Right renal pelvis (tissue), 4 donors: ENCODE measurements around the gene REEP6. TPM values are rescaled to one million over a fixed set of nuclear protein-coding genes. Genes with fewer than 3 reads are reported as not detected.
A peak's percentile ranks its signal among the peaks of the same experiment; 100 is the strongest.
"Not testable (repeated sequence)": the region's sequence is repeated elsewhere in the genome, so short reads cannot be mapped to it uniquely, and the experiment has no call there.

Experiments used
- DNase-seq, 4 donors: peaks; one replicate each; pipeline ENCODE4 v3.0.0-alpha.2; 2013; ENCODE audit warnings: low read depth in 4 of 4, low spot score in 3 of 4, missing footprints in 1 of 4
- polyA plus RNA-seq, 4 donors: library from polyadenylated mRNA; unstranded; fragments of 120-200 nt; gene quantifications; one replicate each; pipeline ENCODE4 v1.2.1, GENCODE V29; 2013; ENCODE audit not compliant: insufficient read length in 4 of 4

The REEP6 gene
- polyA plus RNA-seq, 4 donors = 9.9 to 31.5 (median 17.0) TPM

- no peak for DNase-seq
These were observed 15.3 kb downstream of the REEP6 start for GRCh38 chr19:1505991-1506881.

DNA sequence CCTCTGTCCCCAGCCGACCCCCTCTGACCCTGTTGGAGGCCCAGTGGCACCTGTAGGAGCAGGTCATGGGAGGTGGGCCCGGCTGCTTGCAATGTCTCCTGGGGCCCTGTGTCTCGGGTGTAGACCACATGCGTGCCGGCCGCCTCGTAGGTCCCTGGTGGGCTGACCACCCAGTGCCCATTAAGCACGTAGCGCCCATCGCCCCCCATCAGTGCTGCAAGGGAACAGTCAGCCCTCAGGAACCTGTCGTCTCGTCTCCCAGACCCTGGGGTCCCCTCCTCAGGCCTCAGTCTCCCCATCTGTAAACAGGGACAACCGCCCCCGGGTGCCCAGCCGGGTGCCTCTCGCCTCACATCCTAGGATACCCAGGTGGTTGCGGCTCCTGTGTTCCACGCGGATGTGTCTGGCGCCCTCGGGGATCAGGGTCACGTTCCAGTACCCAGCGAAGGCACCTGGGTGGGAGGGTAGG is 16.2 kb downstream of the REEP6 start:
- no peak for DNase-seq

DNA sequence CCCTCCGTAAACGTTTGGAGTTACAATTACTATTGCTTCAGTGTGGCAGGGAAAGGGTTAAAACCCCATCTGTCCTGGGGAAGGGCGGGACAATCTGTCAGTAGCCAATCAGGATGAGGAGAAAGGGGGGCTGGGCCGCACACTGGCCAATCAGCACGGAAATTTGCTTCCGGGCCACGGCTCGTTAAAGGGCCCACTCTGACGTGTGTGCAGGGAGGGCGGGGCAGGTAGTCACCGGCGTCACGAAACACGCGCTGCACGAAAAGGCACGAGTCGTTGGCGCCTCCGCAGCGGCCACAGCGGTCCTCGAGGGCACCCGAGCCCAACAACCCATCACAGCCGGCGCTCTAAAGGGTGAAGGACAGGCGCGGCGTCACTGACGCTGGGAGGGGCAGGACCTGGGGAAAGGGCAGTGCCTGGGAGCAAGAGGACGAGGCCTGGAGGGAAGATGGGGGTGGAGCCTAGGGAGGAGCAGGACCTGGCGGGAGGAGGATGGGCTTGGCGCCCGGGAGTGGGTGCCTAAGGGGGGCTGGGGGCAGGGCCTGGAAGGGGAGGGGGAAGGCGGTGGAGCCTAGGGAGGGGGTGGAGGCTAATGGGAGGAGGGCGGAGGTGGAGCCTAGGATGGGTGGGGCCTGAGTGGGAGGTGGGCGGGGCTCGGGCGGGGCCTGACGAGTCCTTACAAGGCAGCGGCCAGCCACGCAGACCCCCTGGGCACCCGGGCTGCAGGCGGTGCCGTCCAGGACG is 17.0 kb downstream of the REEP6 start:
- DNase-seq = peak; percentile 90 to 96 (median 92)

DNA sequence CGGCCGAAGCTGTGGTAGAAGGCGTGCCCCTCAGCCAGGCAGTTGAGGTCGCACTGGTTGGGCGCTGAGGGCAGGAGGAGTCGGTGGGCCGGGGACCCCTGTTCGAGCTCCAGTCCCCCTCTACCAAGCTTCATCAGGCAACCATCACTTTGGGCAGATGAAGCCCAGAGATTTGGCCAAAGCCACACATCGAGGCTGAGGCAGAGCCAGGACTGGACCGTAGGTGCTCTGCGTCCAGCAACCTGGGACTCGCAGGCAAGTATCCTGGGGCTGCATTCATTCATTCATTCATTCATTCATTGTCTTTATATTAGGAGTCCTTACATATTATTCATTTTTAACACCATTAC is 17.5 kb downstream of the REEP6 start:
- DNase-seq = no peak

DNA sequence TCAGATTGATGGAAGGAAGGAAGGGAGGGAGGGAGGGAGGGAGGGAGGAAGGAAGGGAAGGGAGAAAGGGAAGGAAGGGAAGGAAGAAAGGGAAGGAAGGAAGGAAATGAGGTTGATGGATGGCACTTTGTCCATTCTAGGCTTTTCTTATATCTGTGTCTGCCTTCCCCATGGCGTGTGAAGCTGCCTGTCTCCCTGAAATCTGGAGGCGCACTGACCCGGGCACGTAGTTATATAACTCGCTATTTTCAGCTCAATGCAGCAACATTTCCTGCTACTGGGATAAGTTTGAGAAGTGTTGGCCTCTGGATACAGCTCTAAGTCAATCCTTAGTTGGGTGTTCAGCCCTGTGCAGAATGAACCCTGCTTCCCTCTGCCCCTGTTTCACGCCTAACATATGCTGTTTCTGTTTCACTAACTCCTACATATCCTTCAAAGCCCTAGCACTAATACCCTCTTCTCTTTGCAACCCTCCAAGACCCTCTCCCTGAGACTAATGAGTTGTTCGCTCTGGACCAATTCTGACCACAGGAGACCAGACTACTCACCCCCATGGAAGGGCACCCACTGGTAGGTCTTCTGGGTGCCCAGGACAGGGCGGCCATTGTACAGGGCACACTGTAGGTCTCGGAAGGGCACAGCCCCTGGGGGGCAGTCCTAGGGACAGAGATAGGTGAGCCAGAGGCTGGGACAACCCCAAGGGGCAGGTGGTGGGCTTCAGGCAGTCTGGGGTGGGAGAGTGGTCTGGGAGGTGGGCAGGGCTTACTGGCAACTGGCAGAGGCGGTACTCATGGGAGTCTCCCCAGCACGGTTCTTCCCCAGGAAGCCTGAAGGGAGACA is 18.8 kb downstream of the REEP6 start:
- DNase-seq = no peak

- no peak for DNase-seq
These were observed 19.4 kb downstream of the REEP6 start for GRCh38 chr19:1510442-1510806.

- no peak for DNase-seq
These were observed 19.8 kb downstream of the REEP6 start for GRCh38 chr19:1510807-1511206.

DNA sequence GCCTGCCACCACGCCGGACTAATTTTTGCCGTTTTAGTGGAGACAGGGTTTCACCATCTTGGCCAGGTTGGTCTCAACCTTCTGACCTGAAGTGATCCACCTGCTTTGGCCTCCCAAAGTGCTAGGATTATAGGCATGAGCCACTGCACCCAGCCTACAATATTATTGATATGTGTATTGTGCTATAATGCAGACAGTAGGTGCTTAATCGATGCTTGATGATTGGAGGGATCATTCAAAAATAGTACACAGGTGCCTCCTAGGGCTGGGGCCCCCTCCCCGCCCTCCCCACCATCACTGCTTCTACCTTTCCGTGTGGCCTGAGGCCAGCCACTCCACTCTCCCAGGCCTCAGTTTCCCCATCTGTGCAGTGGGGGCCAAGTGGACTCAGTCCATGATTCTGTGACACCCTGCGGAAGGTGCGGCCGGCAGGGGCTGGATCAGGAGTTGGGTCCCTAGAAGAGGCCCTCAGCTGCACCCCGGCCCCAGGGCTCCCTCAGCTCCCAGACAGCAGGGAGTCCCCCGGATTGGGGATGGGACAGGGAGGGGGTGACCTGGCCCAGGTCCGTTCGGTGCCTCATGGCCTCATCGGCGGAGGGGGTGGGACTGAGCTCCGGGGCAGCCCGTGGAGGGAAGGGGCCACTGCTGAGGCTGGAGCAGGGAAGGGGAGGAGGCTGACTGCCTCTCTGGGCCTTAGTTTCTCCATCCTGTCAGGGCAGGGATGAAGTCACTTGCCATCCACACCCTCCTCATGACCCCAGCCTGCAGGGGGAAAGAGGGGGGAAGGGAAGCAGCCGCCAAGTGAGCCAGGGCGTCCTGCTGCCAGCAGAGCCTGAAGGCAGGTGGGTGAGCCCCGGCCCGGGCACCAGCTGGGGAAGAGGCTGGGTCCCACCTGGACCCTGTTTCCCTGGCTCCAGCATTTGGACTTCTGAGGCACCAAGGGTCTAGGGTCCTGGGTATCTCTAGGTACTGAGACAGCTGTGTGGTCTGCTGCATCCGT is 20.6 kb downstream of the REEP6 start:
- no peak for DNase-seq

- no peak for DNase-seq
These were observed 21.9 kb downstream of the REEP6 start, which contains the start of gene ADAMTSL5 for GRCh38 chr19:1512671-1513498. Gene ADAMTSL5, minus strand, starts transcription at chr19:1513019. Its CDS starts 2,076 bp downstream, at chr19:1510943.

DNA sequence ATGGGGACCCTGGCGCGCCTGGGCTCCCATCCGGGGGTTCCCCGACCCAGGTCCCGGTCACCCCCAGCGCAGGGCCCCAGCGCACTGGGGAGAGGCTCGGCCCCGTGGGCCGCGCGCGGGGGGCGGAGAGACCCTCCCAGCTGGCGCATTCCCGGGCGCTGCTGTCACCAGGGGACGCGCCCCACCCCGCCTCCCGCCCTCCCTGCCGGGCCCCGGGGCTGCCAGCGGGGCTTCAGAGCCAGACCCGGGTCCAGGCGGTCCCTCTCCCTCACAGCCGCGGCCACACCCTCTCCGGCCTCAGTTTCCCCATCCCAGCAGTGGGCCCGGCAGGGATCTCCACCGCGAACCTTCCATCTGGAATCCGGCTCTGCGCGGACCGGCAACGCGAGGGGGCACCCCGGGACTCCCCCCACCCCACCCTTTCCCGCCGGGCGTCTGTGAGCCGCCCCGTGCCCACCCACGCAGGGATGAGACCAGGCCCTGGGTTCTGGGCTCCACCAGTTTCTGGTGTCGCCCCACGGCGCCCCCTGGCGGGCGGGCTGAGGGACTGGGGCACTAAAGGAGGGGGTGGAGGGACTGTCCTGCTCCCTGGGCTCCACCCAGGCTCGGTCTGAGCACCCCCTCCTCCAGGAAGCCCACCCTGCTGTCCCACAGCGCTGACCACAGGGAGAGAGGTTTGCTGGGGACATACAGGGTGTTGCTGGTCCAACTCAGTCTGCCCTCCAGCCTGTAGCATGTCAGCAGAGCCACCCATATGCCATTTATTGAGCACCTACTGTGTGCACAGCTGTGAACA is 22.7 kb downstream of the REEP6 start:
- DNase-seq = no peak

DNA sequence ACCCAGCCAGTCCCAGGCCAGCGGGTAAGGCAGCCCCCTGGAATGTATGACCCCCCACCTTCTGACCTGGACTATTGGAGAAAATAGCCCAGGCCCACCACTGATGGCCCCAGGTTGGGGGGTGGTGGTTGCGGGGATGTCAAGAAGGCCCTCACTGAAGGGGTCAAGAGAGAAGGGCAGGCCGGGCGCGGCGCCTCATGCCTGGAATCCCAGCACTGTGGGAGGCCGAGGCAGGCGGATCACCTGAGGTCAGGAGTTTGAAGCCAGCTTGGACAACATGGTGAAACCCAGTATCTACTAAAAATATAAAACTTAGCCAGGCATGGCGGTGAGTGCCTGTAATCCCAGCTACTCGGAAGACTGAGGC is 23.3 kb downstream of the REEP6 start:
- no peak for DNase-seq

DNA sequence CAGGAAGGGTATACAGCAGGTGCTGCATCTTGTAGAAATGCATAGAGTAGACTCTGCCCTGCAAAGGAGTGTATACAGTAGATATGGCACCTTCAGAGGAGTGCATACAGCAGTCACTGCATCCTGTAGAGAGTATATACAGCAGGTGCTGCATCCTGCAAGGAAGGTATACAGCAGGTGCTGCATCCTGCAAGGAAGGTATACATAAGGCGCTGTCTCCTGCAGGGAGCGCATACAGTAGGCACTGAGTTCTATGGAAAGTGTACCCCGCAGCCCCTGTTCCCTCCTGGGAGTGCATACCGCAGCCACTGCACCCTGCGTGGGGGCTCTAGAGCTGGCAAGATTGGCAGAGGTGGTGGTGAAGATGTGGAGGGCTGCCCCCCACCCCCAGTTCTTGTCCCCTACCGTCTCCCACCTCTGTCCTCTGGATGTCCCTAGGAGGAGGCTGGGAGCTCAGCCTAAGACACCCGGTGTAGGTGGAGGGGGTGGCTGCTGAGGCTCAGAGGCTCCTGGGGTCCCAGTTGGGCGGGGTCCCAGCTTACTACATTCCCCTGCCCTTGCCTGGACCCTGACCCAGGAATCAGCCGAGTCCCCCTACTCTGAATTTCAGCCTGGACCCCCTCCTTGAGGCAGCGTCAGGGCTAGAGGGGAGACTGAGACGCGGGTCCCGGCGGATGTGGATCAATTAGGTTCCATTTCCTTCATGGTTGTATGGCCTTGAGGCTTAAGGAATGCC is 24.2 kb downstream of the REEP6 start:
- DNase-seq = no peak

GRCh38 chr19:1516395-1516753 is 25.4 kb downstream of the REEP6 start:
- no peak for DNase-seq

GRCh38 chr19:1518471-1518870 is 27.5 kb downstream of the REEP6 start:
- DNase-seq = no peak

- DNase-seq = not testable (repeated sequence)
These were observed 28.8 kb downstream of the REEP6 start for GRCh38 chr19:1519802-1520201.

DNA sequence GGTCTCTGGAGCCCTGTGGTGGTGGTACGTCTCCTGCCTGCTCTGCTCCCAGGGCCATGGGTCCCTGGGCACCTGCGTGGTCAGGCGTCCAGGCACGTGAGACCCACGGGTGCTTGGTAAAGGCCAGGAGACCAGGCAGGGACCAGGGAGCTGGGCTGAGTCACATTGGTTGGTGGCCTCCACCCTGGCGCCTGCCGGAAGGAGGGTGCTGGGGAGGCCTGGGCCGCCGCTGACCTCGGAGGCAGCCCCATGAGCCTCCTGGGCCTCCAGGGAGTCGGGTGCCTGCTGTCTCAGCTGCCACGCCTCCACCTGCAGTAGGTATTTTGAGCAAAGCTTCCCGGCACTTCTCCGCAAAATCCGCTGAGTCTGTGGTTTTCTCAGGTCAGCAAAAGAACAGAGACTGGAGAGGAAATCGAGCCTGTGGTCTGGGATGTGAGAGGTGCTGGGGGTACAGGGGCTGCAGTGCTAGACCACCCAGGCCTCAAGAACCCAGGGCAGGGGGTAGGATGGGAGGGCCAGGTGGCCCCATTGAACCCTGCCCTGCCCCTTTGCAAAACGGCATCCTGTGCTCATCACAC is 29.3 kb downstream of the REEP6 start:
- DNase-seq = no peak

DNA sequence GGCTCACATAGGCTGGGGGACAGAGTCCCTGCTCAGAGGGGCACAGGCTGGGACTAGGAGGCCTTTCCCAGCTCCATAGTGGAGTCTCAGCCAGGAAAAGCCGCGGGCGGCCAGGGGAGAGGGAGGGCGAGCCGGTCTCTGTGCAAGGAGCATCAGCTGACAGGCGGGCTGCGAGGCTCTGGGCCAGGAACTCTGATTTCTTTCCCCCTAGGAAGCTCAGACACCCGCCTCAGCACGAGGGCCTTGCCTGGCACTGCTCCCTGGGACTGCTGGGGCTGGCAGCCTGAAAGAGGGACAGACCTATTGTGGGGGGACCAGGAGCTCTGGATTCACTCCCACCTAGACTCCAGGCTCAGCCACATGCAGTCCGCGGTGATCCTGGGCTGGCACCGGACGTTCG is 30.7 kb downstream of the REEP6 start:
- no peak for DNase-seq
